NCI-H2227 (cell line): Measurements from ENCODE around the gene PDGFRB.
"Not testable (repeated sequence)": the region's sequence is repeated elsewhere in the genome, so short reads cannot be mapped to it uniquely, and the experiment has no call there.

Experiments used
- DNase-seq: peaks from one replicate; lab custom pipeline; 2025; ENCODE audit not compliant: unreplicated experiment; lab: John Stamatoyannopoulos, UW

PDGFRB gene

GRCh38 chr5:150092159-150092787, 63.4 kb downstream of the PDGFRB start:
- no peak for DNase-seq

- DNase-seq, result no peak
Observed at GRCh38 chr5:150085950-150086715, 69.5 kb downstream of the PDGFRB start, which contains the start of gene CSF1R. CSF1R (minus strand) TSS chr5:150086554; CDS start chr5:150086427, 127 bp downstream.

GRCh38 chr5:150085191-150085912, 70.3 kb downstream of the PDGFRB start:
- no peak for DNase-seq

- DNase-seq, result not testable (repeated sequence)
Observed at GRCh38 chr5:150084754-150085153, 70.9 kb downstream of the PDGFRB start.

GRCh38 chr5:150082889-150083288, 72.8 kb downstream of the PDGFRB start:
- DNase-seq, result no peak

- no peak for DNase-seq
Observed at GRCh38 chr5:150082374-150082773, 73.3 kb downstream of the PDGFRB start.

GRCh38 chr5:150081541-150082283, 73.9 kb downstream of the PDGFRB start:
- no peak for DNase-seq

GRCh38 chr5:150080696-150081435, 74.8 kb downstream of the PDGFRB start:
- DNase-seq, result no peak

- DNase-seq, result no peak
Observed at GRCh38 chr5:150079909-150080461, 75.7 kb downstream of the PDGFRB start.

- no peak for DNase-seq
Observed at GRCh38 chr5:150078802-150079689, 76.6 kb downstream of the PDGFRB start.

- DNase-seq, result no peak
Observed at GRCh38 chr5:150077996-150078801, 77.4 kb downstream of the PDGFRB start.

GRCh38 chr5:150077060-150077459, 78.6 kb downstream of the PDGFRB start:
- DNase-seq, result no peak

GRCh38 chr5:150075806-150076205, 79.8 kb downstream of the PDGFRB start:
- no peak for DNase-seq

GRCh38 chr5:150075233-150075632, 80.4 kb downstream of the PDGFRB start:
- no peak for DNase-seq

GRCh38 chr5:150073677-150074076, 82.0 kb downstream of the PDGFRB start:
- no peak for DNase-seq

GRCh38 chr5:150073086-150073625, 82.5 kb downstream of the PDGFRB start:
- no peak for DNase-seq

GRCh38 chr5:150070821-150071220, 84.8 kb downstream of the PDGFRB start:
- no peak for DNase-seq
